ENCODE results near the gene GJC2. TPM values are rescaled to one million over a fixed set of nuclear protein-coding genes. Genes with fewer than 3 reads are reported as not detected.

The GJC2 gene
- polyA plus RNA-seq (2011; rRNA removed): 1.2 and 1.8 TPM in 2 replicates
- 0.69 and 0.91 TPM in 2 replicates for polyA minus RNA-seq (2011; rRNA and poly(A)+ RNA removed)

- CTCF ChIA-PET: interaction anchor here (0.6 to 2.2 kb wide), 4 partner anchors 16 to 43 kb away, joined by 3 to 13 read pairs (median 4); partner anchors contain the start of gene IBA57
- no peak for TF ChIP-seq CTCF (IDR thresholded peaks at IDR 0.05; ENCODE audit: low read depth, low read length)
- Histone ChIP-seq H3K4me3 (ENCODE audit: low read depth, low read length) (peak within 1 kb of the TSS; percentile 39), H3K9me3 (ENCODE audit: control insufficient read depth, insufficient read depth, low read length) (no peaks in the 10 kb centered on the region; the same call in 1 of the 2 replicates), H3K27me3 (ENCODE audit: control insufficient read depth, insufficient read depth, low read length) (no peaks in the 10 kb centered on the region), H3K27ac (ENCODE audit: low read depth, low read length) (peak within 1 kb of the TSS; percentile 84)
- no peak for DNase-seq (ENCODE audit: low read depth, low spot score)
- POLR2A ChIA-PET: interaction anchor here (0.6 to 2.2 kb wide), 2 partner anchors 16 to 55 kb away, joined by 3 to 15 read pairs; partner anchors contain the start of gene IBA57
Observed at GRCh38 chr1:228149406-228150119, at the start of gene GJC2. TSS of gene GJC2 (plus strand) at chr1:228149930. CDS start at chr1:228157759, 7,829 bp downstream.

- DNase-seq (ENCODE audit: low read depth, low spot score): no peak
- CTCF ChIA-PET: no interaction called here
- POLR2A ChIA-PET: interaction anchor here (1.1 kb wide), 1 partner anchor 17 kb away, joined by 5 read pairs; no protein-coding TSS in a partner anchor
- Histone ChIP-seq H3K27me3 (ENCODE audit: control insufficient read depth, insufficient read depth, low read length) (no peaks in the 10 kb centered on the region), H3K4me3 (ENCODE audit: low read depth, low read length) (no peak overlapping the region), H3K27ac (ENCODE audit: low read depth, low read length) (peak overlapping the region; percentile 31), H3K9me3 (ENCODE audit: control insufficient read depth, insufficient read depth, low read length) (no peaks in the 10 kb centered on the region; the same call in 1 of the 2 replicates)
- TF ChIP-seq CTCF (IDR thresholded peaks at IDR 0.05; ENCODE audit: low read depth, low read length): no peak
Observed at GRCh38 chr1:228100822-228101613, 48.7 kb upstream of the GJC2 start.

- H3K9me3 ChIP-seq (ENCODE audit: control insufficient read depth, insufficient read depth, low read length): no peaks in the 10 kb centered on the region; the same call in 1 of the 2 replicates
- ChIA-PET POLR2A (no interaction called here), CTCF (no interaction called here)
- H3K4me3 ChIP-seq (ENCODE audit: low read depth, low read length): peak overlapping the region; percentile 84
- no peak for DNase-seq (ENCODE audit: low read depth, low spot score)
- no peak for TF ChIP-seq CTCF (IDR thresholded peaks at IDR 0.05; ENCODE audit: low read depth, low read length)
- H3K27me3 ChIP-seq (ENCODE audit: control insufficient read depth, insufficient read depth, low read length): no peaks in the 10 kb centered on the region
- H3K27ac ChIP-seq (ENCODE audit: low read depth, low read length): no peak overlapping the region
Observed at GRCh38 chr1:228101614-228101993, 48.1 kb upstream of the GJC2 start.

- ChIA-PET POLR2A (interaction anchor here (0.5 kb wide), 1 partner anchor 368 kb away, joined by 15 read pairs; no protein-coding TSS in a partner anchor), CTCF (no interaction called here)
- peak; percentile 17 for TF ChIP-seq CTCF (IDR thresholded peaks at IDR 0.05; ENCODE audit: low read depth, low read length)
- Histone ChIP-seq H3K9me3 (ENCODE audit: control insufficient read depth, insufficient read depth, low read length) (no peaks in the 10 kb centered on the region; the same call in 1 of the 2 replicates), H3K27ac (ENCODE audit: low read depth, low read length) (no peak overlapping the region), H3K27me3 (ENCODE audit: control insufficient read depth, insufficient read depth, low read length) (no peaks in the 10 kb centered on the region), H3K4me3 (ENCODE audit: low read depth, low read length) (peak overlapping the region; percentile 84)
- no peak for DNase-seq (ENCODE audit: low read depth, low spot score)
Observed at GRCh38 chr1:228101994-228102790, 47.5 kb upstream of the GJC2 start.

All from AG04450 (cell line).